ENCODE results near the gene KCTD11.

DNA sequence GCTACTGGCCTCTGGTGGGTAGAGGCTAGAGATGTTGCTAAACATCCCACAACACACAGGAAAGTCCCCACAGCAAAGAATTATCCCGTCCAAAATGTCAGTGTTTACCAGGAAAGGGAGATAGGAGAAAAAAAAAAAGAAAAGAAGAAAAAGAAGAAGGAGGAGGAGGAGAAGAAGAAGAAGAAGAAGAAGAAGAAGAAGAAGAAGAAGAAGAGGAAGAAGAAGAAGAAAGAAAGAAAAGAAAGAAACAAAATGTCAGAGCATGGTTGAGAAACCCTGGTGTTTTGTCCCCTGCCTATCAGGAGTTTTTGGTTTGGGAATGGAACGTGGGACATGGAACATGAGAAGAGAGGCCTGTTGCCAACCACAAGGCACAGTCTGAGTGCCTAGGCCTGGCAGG lies 5.4 kb downstream of the KCTD11 start:
- TF ChIP-seq CTCF (optimal IDR thresholded peaks at IDR 0.05 in 1 of 3, IDR thresholded peaks at IDR 0.05 in 1 of 3, conservative IDR thresholded peaks at IDR 0.05 in 1 of 3; ENCODE audit: extremely low read depth in 1 of 3, insufficient read depth in 2 of 3, low read length in 3 of 3) (no peak), EZH2 (IDR thresholded peaks at IDR 0.05; ENCODE audit: low read length) (no peak)

Data from keratinocyte (primary cell).